Left lung (tissue), 10 donors: ENCODE data around the gene CROCC. TPM values are rescaled to one million over a fixed set of nuclear protein-coding genes. Genes with fewer than 3 reads are reported as not detected.

Source experiments
- ATAC-seq: fragments of 200-7000 bp; cut with Tn5 transposase; one replicate; pipeline ENCODE4 v1.9.1; 2020; ENCODE audit warnings: moderate library complexity
- DNase-seq, 4 donors: peaks; one replicate each; pipeline ENCODE4 v3.0.0-alpha.2; 2013 to 2020
- H3K27ac ChIP-seq, 2 donors: fragments of 200-600 bp; sonication (generic) in 1 of 2; one replicate each; pipeline versions ENCODE4 v1.5.0 to v1.8.0; 2020 to 2021
- H3K27me3 ChIP-seq, 2 donors: fragments of 200-600 bp; sonication (generic) in 1 of 2; one replicate each; pipeline versions ENCODE4 v1.5.0 to v1.8.0; 2020 to 2021
- H3K36me3 ChIP-seq, 2 donors: fragments of 200-600 bp; sonication (generic) in 1 of 2; one replicate each; pipeline versions ENCODE4 v1.5.0 to v1.8.0; 2020 to 2021
- H3K4me1 ChIP-seq, 2 donors: fragments of 200-600 bp; one replicate each; pipeline ENCODE4 v1.8.0; 2021
- H3K4me3 ChIP-seq, 2 donors: fragments of 200-600 bp; sonication (generic) in 1 of 2; one replicate each; pipeline versions ENCODE4 v1.5.0 to v1.8.0; 2020 to 2021; ENCODE audit warnings: mild to moderate bottlenecking in 1 of 2
- H3K9me3 ChIP-seq, 2 donors: fragments of 200-600 bp; sonication (generic) in 1 of 2; one replicate each; pipeline versions ENCODE4 v1.5.0 to v1.8.0; 2020 to 2021
- intact Hi-C, 2 donors: fragments of 100-400 bp; cut with DNase I; formaldehyde crosslinking; loops; one replicate each; pipeline versions ENCODE4 v1.11.2 to v1.14.2; 2022
- polyA plus RNA-seq, 6 donors: library from polyadenylated mRNA; unstranded; fragments of 120-200 nt; gene quantifications; one replicate each; pipeline ENCODE4 v1.2.1, GENCODE V29; 2013; ENCODE audit not compliant: insufficient read length in 6 of 6
- total RNA-seq, 2 donors: library from RNA; stranded (reverse); fragmentation: NEBNext Ultra II Directional; extraction: Animal tissue kit (Norgen Biotek cat#: 25700); gene quantifications; one replicate each; pipeline ENCODE4 v1.2.1, GENCODE V29; 2021
- TF ChIP-seq, protein P1 (sequence below), 2 donors: fragments of 200-600 bp; sonication (generic) in 1 of 2; IDR thresholded peaks; one replicate each; pipeline versions ENCODE4 v1.5.0 to v1.8.0; 2021; ENCODE audit warnings: antibody characterized with exemption in 2 of 2
- donor health status: DM: no; HTN: yes; CAD: no.
- donor health status: DM: no; HTN: no; CAD: no.

The CROCC gene
- total and polyA plus RNA-seq, 8 donors: 19.1 to 66.2 (median 53.9) TPM

DNA sequence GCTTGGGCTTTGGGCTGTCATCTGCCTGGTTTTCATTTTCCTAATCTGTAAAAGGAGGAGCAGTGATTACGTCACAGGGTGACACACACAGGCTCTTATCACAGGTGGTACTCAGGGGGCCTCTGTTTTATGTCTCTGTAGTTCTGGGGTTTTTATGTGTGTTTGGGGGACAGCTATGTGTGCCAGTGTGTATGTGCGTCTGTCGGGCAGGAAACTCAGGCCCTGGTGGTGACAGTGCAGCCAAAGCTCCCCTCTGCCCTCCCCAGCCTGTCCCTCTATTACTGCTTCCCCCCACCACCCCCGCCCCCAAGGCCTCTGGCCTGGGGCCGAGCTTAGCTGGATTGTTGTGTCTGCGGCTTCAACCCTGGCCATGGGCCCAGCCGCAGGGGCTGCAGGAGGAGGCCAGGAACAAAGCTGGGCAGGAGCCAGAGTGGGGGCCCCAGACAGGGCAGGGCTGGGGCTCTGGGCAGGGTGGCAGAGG is 45.4 kb downstream of the CROCC start:
- peak; percentile 27 for ATAC-seq
- Histone ChIP-seq H3K9me3 (no peaks in the 10 kb centered on the region), H3K4me3 (no peak overlapping the region), H3K36me3 (peaks cover 0 to 40% of the 10 kb centered on the region in 2 donors), H3K4me1 (peaks cover 6 to 8% of the 10 kb centered on the region in 2 donors), H3K27ac (peak overlapping the region in 1 of 2 donors; percentile 14), H3K27me3 (no peaks in the 10 kb centered on the region)
- DNase-seq: peak; percentile 70 to 91 (median 79)
- TF ChIP-seq, protein P1, sequence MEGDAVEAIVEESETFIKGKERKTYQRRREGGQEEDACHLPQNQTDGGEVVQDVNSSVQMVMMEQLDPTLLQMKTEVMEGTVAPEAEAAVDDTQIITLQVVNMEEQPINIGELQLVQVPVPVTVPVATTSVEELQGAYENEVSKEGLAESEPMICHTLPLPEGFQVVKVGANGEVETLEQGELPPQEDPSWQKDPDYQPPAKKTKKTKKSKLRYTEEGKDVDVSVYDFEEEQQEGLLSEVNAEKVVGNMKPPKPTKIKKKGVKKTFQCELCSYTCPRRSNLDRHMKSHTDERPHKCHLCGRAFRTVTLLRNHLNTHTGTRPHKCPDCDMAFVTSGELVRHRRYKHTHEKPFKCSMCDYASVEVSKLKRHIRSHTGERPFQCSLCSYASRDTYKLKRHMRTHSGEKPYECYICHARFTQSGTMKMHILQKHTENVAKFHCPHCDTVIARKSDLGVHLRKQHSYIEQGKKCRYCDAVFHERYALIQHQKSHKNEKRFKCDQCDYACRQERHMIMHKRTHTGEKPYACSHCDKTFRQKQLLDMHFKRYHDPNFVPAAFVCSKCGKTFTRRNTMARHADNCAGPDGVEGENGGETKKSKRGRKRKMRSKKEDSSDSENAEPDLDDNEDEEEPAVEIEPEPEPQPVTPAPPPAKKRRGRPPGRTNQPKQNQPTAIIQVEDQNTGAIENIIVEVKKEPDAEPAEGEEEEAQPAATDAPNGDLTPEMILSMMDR (IDR thresholded peaks at IDR 0.05): no peak
- intact Hi-C loops: no loop called here

GRCh38 chr1:16967962-16968361 is 46.2 kb downstream of the CROCC start:
- ATAC-seq (no peak), DNase-seq (no peak)
- H3K27ac ChIP-seq: no peak overlapping the region
- TF ChIP-seq, protein P1 (IDR thresholded peaks at IDR 0.05): no peak
- peaks cover 6 to 8% of the 10 kb centered on the region in 2 donors for H3K4me1 ChIP-seq
- H3K4me3 ChIP-seq: no peak overlapping the region
- peaks cover 0 to 40% of the 10 kb centered on the region in 2 donors for H3K36me3 ChIP-seq
- no peaks in the 10 kb centered on the region for H3K9me3 ChIP-seq
- intact Hi-C loops: no loop called here
- no peaks in the 10 kb centered on the region for H3K27me3 ChIP-seq

DNA sequence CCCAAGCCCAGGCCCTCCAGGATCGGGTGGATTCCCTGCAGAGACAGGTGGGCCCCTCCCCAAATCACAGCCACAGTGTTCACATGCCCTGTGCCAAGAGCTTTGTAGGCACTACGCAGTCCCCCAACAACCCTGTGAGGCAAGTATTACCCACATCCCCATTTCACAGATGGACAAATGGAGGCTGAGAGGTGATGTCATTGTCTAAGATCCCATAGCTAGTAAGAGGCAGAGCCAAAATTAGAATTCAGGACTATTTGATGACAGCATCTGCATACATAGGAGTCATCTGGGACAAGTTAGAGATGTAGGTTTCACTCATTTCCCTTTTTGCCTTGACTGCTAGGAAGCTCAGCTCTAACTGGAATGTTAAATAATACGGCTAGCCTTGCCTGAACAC is 46.6 kb downstream of the CROCC start:
- ATAC-seq (no peak), DNase-seq (no peak)
- Histone ChIP-seq H3K4me1 (peaks cover 6 to 8% of the 10 kb centered on the region in 2 donors), H3K27me3 (no peaks in the 10 kb centered on the region), H3K4me3 (no peak overlapping the region), H3K9me3 (no peaks in the 10 kb centered on the region), H3K36me3 (peaks cover 0 to 40% of the 10 kb centered on the region in 2 donors), H3K27ac (no peak overlapping the region)
- intact Hi-C loops: no loop called here
- TF ChIP-seq, protein P1 (IDR thresholded peaks at IDR 0.05): no peak

DNA sequence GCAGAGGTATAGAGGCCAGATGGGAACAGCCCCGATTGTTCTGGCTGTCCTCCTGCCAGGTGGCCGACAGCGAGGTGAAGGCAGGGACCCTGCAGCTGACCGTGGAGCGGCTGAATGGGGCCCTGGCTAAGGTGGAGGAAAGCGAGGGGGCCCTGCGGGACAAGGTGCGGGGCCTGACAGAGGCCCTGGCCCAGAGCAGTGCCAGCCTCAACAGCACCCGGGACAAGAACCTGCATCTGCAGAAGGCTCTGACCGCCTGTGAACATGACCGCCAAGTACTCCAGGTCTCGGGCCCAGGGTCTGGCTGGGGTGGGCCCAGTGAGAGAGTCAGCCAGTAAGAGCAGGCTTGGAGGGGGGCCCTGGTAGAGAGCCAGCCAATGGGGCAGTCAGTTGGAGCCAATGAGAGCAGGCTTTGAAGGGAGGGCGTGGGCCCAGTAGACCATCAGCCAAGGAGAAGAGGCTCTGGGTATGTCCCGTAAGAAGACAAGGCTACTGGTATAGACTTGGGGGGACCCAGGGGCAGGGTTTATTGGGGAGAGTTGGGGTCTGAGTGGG is 47.4 kb downstream of the CROCC start:
- no peak overlapping the region for H3K4me3 ChIP-seq
- peaks cover 0 to 40% of the 10 kb centered on the region in 2 donors for H3K36me3 ChIP-seq
- intact Hi-C loops: no loop called here
- no peak overlapping the region for H3K27ac ChIP-seq
- H3K27me3 ChIP-seq: no peaks in the 10 kb centered on the region
- DNase-seq: no peak
- peaks cover 6 to 8% of the 10 kb centered on the region in 2 donors for H3K4me1 ChIP-seq
- no peaks in the 10 kb centered on the region for H3K9me3 ChIP-seq
- ATAC-seq: no peak
- TF ChIP-seq, protein P1 (IDR thresholded peaks at IDR 0.05): no peak

DNA sequence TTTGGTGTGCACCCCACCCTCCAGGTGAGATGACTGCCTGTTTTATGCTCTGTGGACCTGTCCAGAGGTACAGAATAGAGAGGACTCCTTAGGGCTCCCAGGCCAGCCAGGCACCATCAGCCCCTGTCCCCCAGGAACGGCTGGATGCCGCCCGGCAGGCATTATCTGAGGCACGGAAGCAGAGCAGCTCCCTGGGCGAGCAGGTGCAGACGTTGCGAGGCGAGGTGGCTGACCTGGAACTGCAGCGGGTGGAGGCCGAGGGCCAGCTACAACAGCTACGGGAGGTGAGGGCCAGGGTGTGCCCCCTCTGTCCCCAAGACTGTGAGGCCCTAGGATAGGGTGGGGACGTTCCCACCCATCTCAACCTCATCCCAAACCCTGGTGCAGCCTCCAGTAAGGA is 47.9 kb downstream of the CROCC start:
- no peaks in the 10 kb centered on the region for H3K9me3 ChIP-seq
- DNase-seq (no peak), ATAC-seq (no peak)
- intact Hi-C loops: no loop called here
- peaks cover 6 to 8% of the 10 kb centered on the region in 2 donors for H3K4me1 ChIP-seq
- H3K36me3 ChIP-seq: peaks cover 0 to 40% of the 10 kb centered on the region in 2 donors
- TF ChIP-seq, protein P1 (IDR thresholded peaks at IDR 0.05): no peak
- no peaks in the 10 kb centered on the region for H3K27me3 ChIP-seq
- no peak overlapping the region for H3K27ac ChIP-seq
- no peak overlapping the region for H3K4me3 ChIP-seq
